GM19372 (cell line): ENCODE results near the gene AKAP8.
A peak's percentile ranks its signal among the peaks of the same experiment; 100 is the strongest.
"Not testable (repeated sequence)": the region's sequence is repeated elsewhere in the genome, so short reads cannot be mapped to it uniquely, and the experiment has no call there.

Experiments used
- ATAC-seq: cut with Tn5 transposase; IDR thresholded peaks from one replicate; pipeline ENCODE4 v1.9.1; 2021; ENCODE audit warnings: mild to moderate bottlenecking, low read depth, moderate library complexity; ENCODE audit not compliant: unreplicated experiment

The AKAP8 gene

GRCh38 chr19:15404097-15404779, 24.7 kb upstream of the AKAP8 start:
- no peak for ATAC-seq

GRCh38 chr19:15403151-15403531, 23.6 kb upstream of the AKAP8 start:
- no peak for ATAC-seq

- ATAC-seq, result no peak
Measured at GRCh38 chr19:15402411-15403150, 23.0 kb upstream of the AKAP8 start.

- no peak for ATAC-seq
Measured at GRCh38 chr19:15401397-15401710, 21.8 kb upstream of the AKAP8 start.

GRCh38 chr19:15400521-15401396, 21.2 kb upstream of the AKAP8 start:
- ATAC-seq, result no peak

- no peak for ATAC-seq
Measured at GRCh38 chr19:15399635-15400034, 20.0 kb upstream of the AKAP8 start.

- no peak for ATAC-seq
Measured at GRCh38 chr19:15399234-15399515, 19.6 kb upstream of the AKAP8 start.

- no peak for ATAC-seq
Measured at GRCh38 chr19:15398501-15399233, 19.1 kb upstream of the AKAP8 start.

- no peak for ATAC-seq
Measured at GRCh38 chr19:15397782-15398181, 18.2 kb upstream of the AKAP8 start.

GRCh38 chr19:15397236-15397635, 17.6 kb upstream of the AKAP8 start:
- no peak for ATAC-seq

GRCh38 chr19:15396436-15396835, 16.8 kb upstream of the AKAP8 start:
- ATAC-seq, result no peak

GRCh38 chr19:15395251-15395650, 15.7 kb upstream of the AKAP8 start:
- not testable (repeated sequence) for ATAC-seq

- ATAC-seq, result no peak
Measured at GRCh38 chr19:15394426-15394825, 14.8 kb upstream of the AKAP8 start.

GRCh38 chr19:15393963-15394362, 14.4 kb upstream of the AKAP8 start:
- no peak for ATAC-seq

- ATAC-seq, result no peak
Measured at GRCh38 chr19:15390814-15391213, 11.2 kb upstream of the AKAP8 start.

GRCh38 chr19:15381864-15382263, 2.3 kb upstream of the AKAP8 start:
- no peak for ATAC-seq

GRCh38 chr19:15381429-15381828, 1.8 kb upstream of the AKAP8 start:
- no peak for ATAC-seq

GRCh38 chr19:15379999-15380647, 536 bp upstream of the AKAP8 start:
- peak; percentile 11 for ATAC-seq

GRCh38 chr19:15378534-15379082, 979 bp downstream of the AKAP8 start:
- no peak for ATAC-seq

- ATAC-seq, result no peak
Measured at GRCh38 chr19:15374796-15375440, 4.7 kb downstream of the AKAP8 start.
